T follicular helper cell (primary cell): ENCODE data around the gene COLEC11.
"Not testable (repeated sequence)": the region's sequence is repeated elsewhere in the genome, so short reads cannot be mapped to it uniquely, and the experiment has no call there.

Experiments used
- DNase-seq: peaks from one replicate; pipeline ENCODE4 v3.0.0-alpha.2; 2020; ENCODE audit warnings: low read depth
- total RNA-seq, 2 experiments: gene quantifications; one replicate each; lab custom pipeline; 2026; lab: John Stamatoyannopoulos, UW

Gene COLEC11
- 0.17 to 0.36 reads per million in 2 experiments for total RNA-seq

- no peak for DNase-seq
These were observed at the start of gene COLEC11 for GRCh38 chr2:3594493-3595281. Gene COLEC11 (plus strand): TSS chr2:3595112. CDS start chr2:3604341, 9,229 bp downstream.

GRCh38 chr2:3545788-3546478 is 49.0 kb upstream of the COLEC11 start:
- DNase-seq = no peak

- no peak for DNase-seq
These were observed 47.0 kb upstream of the COLEC11 start for GRCh38 chr2:3547915-3548314.

- DNase-seq = no peak
These were observed 41.0 kb upstream of the COLEC11 start for GRCh38 chr2:3553946-3554345.

- no peak for DNase-seq
These were observed 37.2 kb upstream of the COLEC11 start for GRCh38 chr2:3557639-3558204.

GRCh38 chr2:3558205-3559014 is 36.5 kb upstream of the COLEC11 start, which contains the start of gene RNASEH1:
Gene RNASEH1 (minus strand): TSS chr2:3558333. CDS start chr2:3558260, 73 bp downstream.
- DNase-seq = peak; percentile 99

- DNase-seq = no peak
These were observed 31.4 kb upstream of the COLEC11 start for GRCh38 chr2:3563521-3563976.

GRCh38 chr2:3565117-3565516 is 29.8 kb upstream of the COLEC11 start:
- no peak for DNase-seq

- DNase-seq = no peak
These were observed 28.1 kb upstream of the COLEC11 start for GRCh38 chr2:3566806-3567205.

- not testable (repeated sequence) for DNase-seq
These were observed 25.3 kb upstream of the COLEC11 start for GRCh38 chr2:3569656-3570055.

GRCh38 chr2:3571284-3571683 is 23.6 kb upstream of the COLEC11 start:
- DNase-seq = no peak

- no peak for DNase-seq
These were observed 22.3 kb upstream of the COLEC11 start for GRCh38 chr2:3572620-3573019.

- no peak for DNase-seq
These were observed 20.8 kb upstream of the COLEC11 start for GRCh38 chr2:3574155-3574554.

GRCh38 chr2:3575534-3576262 is 19.2 kb upstream of the COLEC11 start:
- peak; percentile 21 for DNase-seq

- not testable (repeated sequence) for DNase-seq
These were observed 18.7 kb upstream of the COLEC11 start for GRCh38 chr2:3576263-3576630.

GRCh38 chr2:3578987-3579386 is 15.9 kb upstream of the COLEC11 start:
- no peak for DNase-seq

- DNase-seq = no peak
These were observed 14.5 kb upstream of the COLEC11 start for GRCh38 chr2:3580449-3580848.

GRCh38 chr2:3581367-3582262 is 13.3 kb upstream of the COLEC11 start:
- no peak for DNase-seq

GRCh38 chr2:3584076-3584475 is 10.8 kb upstream of the COLEC11 start:
- no peak for DNase-seq

GRCh38 chr2:3584608-3585260 is 10.2 kb upstream of the COLEC11 start:
- no peak for DNase-seq
